Liver (tissue), 9 donors: ENCODE results near the gene SH3BGRL3. TPM values are rescaled to one million over a fixed set of nuclear protein-coding genes. Genes with fewer than 3 reads are reported as not detected.
A peak's percentile ranks its signal among the peaks of the same experiment; 100 is the strongest.
"Not testable (repeated sequence)": the region's sequence is repeated elsewhere in the genome, so short reads cannot be mapped to it uniquely, and the experiment has no call there.

Experiments
- DNase-seq: peaks from one replicate; pipeline ENCODE4 v3.0.0-alpha.2; 2017; ENCODE audit warnings: low spot score
- H3K27ac ChIP-seq, 2 donors: one replicate each; pipeline ENCODE4 v1.7.0; 2013; ENCODE audit warnings: inconsistent platforms in 2 of 2, low read length in 2 of 2, control low read depth in 1 of 2, low read depth in 1 of 2, mild to moderate bottlenecking in 1 of 2
- H3K27me3 ChIP-seq, 4 donors: one replicate each; pipeline versions ENCODE4 v1.6.1 to v1.7.0; 2013; ENCODE audit warnings: low read length in 3 of 4, inconsistent platforms in 1 of 4, mild to moderate bottlenecking in 1 of 4, moderate library complexity in 1 of 4; ENCODE audit not compliant: control insufficient read depth in 4 of 4, insufficient read depth in 4 of 4
- H3K36me3 ChIP-seq, 4 donors: one replicate each; pipeline versions ENCODE4 v1.6.1 to v1.7.0; 2013; ENCODE audit warnings: low read length in 3 of 4, mild to moderate bottlenecking in 3 of 4, low read depth in 1 of 4, moderate library complexity in 1 of 4; ENCODE audit not compliant: control insufficient read depth in 4 of 4, insufficient read depth in 3 of 4
- H3K4me1 ChIP-seq, 4 donors: one replicate each; pipeline versions ENCODE4 v1.6.1 to v1.7.0; 2013; ENCODE audit warnings: low read length in 3 of 4, mild to moderate bottlenecking in 3 of 4, moderate library complexity in 1 of 4; ENCODE audit not compliant: control insufficient read depth in 4 of 4, insufficient read depth in 4 of 4
- H3K4me3 ChIP-seq, 3 donors: one replicate each; pipeline versions ENCODE4 v1.6.1 to v1.7.0; 2013; ENCODE audit warnings: low read length in 3 of 3, control low read depth in 1 of 3, low read depth in 1 of 3, mild to moderate bottlenecking in 1 of 3
- H3K9ac ChIP-seq, 2 donors: one replicate each; pipeline ENCODE4 v1.7.0; 2013; ENCODE audit warnings: low read length in 2 of 2, mild to moderate bottlenecking in 2 of 2, moderate library complexity in 2 of 2, control low read depth in 1 of 2, low read depth in 1 of 2
- H3K9me3 ChIP-seq, 4 donors: one replicate each; pipeline versions ENCODE4 v1.6.1 to v1.7.0; 2013; ENCODE audit warnings: low read length in 3 of 4; ENCODE audit not compliant: control insufficient read depth in 4 of 4
- CTCF ChIP-seq: fragments of 150-350 bp; IDR thresholded peaks from 2 replicates; pipeline ENCODE4 v1.5.1; 2017; ENCODE audit warnings: improper control_type of control experiment, low read depth, low read length; ENCODE audit not compliant: missing input control
- EGR1 ChIP-seq, 2 donors: IDR thresholded peaks; 2 replicates each; pipeline ENCODE4 v1.6.1; 2016 to 2018; ENCODE audit warnings: antibody characterized with exemption in 2 of 2, low read depth in 2 of 2
- FOXA1 ChIP-seq: IDR thresholded peaks from 2 replicates; pipeline ENCODE4 v1.6.1; 2016; ENCODE audit warnings: antibody characterized with exemption
- FOXA2 ChIP-seq: IDR thresholded peaks from 2 replicates; pipeline ENCODE4 v1.6.1; 2016; ENCODE audit warnings: antibody characterized with exemption
- GABPA ChIP-seq, 2 donors: IDR thresholded peaks in 1 of 2; conservative IDR thresholded peaks in 1 of 2; 2 replicates each; pipeline ENCODE4 v1.6.1; 2016; ENCODE audit warnings: antibody characterized with exemption in 2 of 2, mild to moderate bottlenecking in 1 of 2, moderate library complexity in 1 of 2
- HNF4A ChIP-seq, 2 donors: conservative IDR thresholded peaks; 2 replicates each; pipeline ENCODE4 v1.6.1; 2016; ENCODE audit warnings: antibody characterized with exemption in 2 of 2, mild to moderate bottlenecking in 2 of 2
- HNF4G ChIP-seq: IDR thresholded peaks from 2 replicates; pipeline ENCODE4 v1.6.1; 2016; ENCODE audit warnings: antibody characterized with exemption
- JUND ChIP-seq, 2 donors: IDR thresholded peaks; 2 replicates each; pipeline ENCODE4 v1.6.1; 2016; ENCODE audit warnings: antibody characterized with exemption in 2 of 2
- NR2F2 ChIP-seq: IDR thresholded peaks from 2 replicates; pipeline ENCODE4 v1.6.1; 2016; ENCODE audit warnings: antibody characterized with exemption
- RAD21 ChIP-seq, 2 donors: IDR thresholded peaks; 2 replicates each; pipeline ENCODE4 v1.6.1; 2016; ENCODE audit warnings: antibody characterized with exemption in 2 of 2, mild to moderate bottlenecking in 2 of 2
- REST ChIP-seq: IDR thresholded peaks from 2 replicates; pipeline ENCODE4 v1.6.1; 2016; ENCODE audit warnings: antibody characterized with exemption, mild to moderate bottlenecking
- RXRA ChIP-seq, 2 donors: IDR thresholded peaks; 2 replicates each; pipeline ENCODE4 v1.6.1; 2017 to 2018; ENCODE audit warnings: antibody characterized with exemption in 2 of 2, mild to moderate bottlenecking in 1 of 2
- SP1 ChIP-seq: IDR thresholded peaks from 2 replicates; pipeline ENCODE4 v1.6.1; 2018; ENCODE audit warnings: antibody characterized with exemption, mild to moderate bottlenecking
- TAF1 ChIP-seq: conservative IDR thresholded peaks from 2 replicates; pipeline ENCODE4 v1.6.1; 2016; ENCODE audit warnings: antibody characterized with exemption, mild to moderate bottlenecking
- YY1 ChIP-seq: IDR thresholded peaks from 2 replicates; pipeline ENCODE4 v1.6.1; 2016; ENCODE audit warnings: antibody characterized with exemption, mild to moderate bottlenecking
- ZBTB33 ChIP-seq: IDR thresholded peaks from 2 replicates; pipeline ENCODE4 v1.6.1; 2016; ENCODE audit warnings: antibody characterized with exemption
- WGBS: extraction: QIAGEN DNeasy Blood & Tissue Kit; methylation state at CpG from one replicate; pipeline ENCODE4 v1.1.7; 2013; 5-methylcytosine and 5-hydroxymethylcytosine counted together
- polyA plus RNA-seq, 2 donors: library from polyadenylated mRNA; stranded (reverse) in 1 of 2; unstranded in 1 of 2; fragments of 200-250 nt in 1 of 2; fragments of >200 nt in 1 of 2; fragmentation: Nextera tagmentation in 1 of 2; extraction: Ambion mirVana in 1 of 2; gene quantifications; one replicate each; pipeline versions ENCODE4 v1.2.1 to v1.2.3, GENCODE V29; 2013 to 2015
- total RNA-seq, 2 donors: library from RNA; depleted of rRNA; stranded (reverse); fragments of >200 nt; gene quantifications; one replicate each; pipeline ENCODE4 v1.2.3, GENCODE V29; 2014
- TF ChIP-seq, protein P1 (sequence below): IDR thresholded peaks from 2 replicates; pipeline ENCODE4 v1.6.1; 2016; ENCODE audit warnings: antibody characterized with exemption
- donor health status: healthy.
- donor health status: healthy.
- donor health status: healthy.
- donor health status: healthy.
- donor health status: healthy.

SH3BGRL3 gene
- total and polyA plus RNA-seq, 4 donors: 4.5 to 93.2 (median 23.0) TPM

GRCh38 chr1:26306290-26307229 is 26.7 kb downstream of the SH3BGRL3 start, which contains the start of gene UBXN11:
Gene UBXN11, minus strand, starts transcription at chr1:26306636. Its CDS starts 3,753 bp downstream, at chr1:26302883.
- WGBS: 2% methylated on average over 51 of the region's 51 CpGs
- peak within 1 kb of the TSS; percentile 74 to 80 (median 76) for H3K4me3 ChIP-seq
- H3K9ac ChIP-seq: peak within 1 kb of the TSS; percentile 51 to 68
- no peaks in the 10 kb centered on the region for H3K27me3 ChIP-seq
- no peaks in the 10 kb centered on the region for H3K9me3 ChIP-seq
- peak; percentile 87 for DNase-seq
- H3K4me1 ChIP-seq: peaks cover 3 to 14% (median 9%) of the 10 kb centered on the region in 4 donors
- no peaks in the 10 kb centered on the region for H3K36me3 ChIP-seq
- peak within 1 kb of the TSS in 1 of 2 donors; percentile 16 for H3K27ac ChIP-seq
- TF ChIP-seq HNF4A (conservative IDR thresholded peaks at IDR 0.05): no peak
- no peak for TF ChIP-seq EGR1 (IDR thresholded peaks at IDR 0.05; ENCODE audit: low read depth in 2 of 2)
- peak; percentile 26 for TF ChIP-seq SP1
- peak; percentile 98 for TF ChIP-seq YY1

DNA sequence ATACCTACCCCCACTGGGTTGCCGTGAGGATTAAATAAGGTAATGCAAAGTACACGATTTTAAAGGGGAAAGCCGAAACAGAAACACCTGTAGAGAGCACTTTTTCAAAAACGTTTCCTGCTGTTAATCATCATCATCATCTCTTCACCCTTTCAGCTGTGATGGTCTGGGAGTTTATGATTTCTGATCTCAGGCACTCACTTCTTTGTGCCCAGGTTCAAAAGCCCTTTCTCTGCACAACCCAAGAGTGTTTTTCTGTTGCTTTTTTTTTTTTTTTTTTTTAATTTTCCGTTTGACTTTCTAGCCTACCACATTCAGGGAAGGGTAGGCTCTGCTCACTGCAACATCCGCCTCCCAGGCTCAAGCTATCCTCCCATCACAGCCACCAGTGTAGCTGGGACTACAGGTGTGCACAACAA is 27.5 kb downstream of the SH3BGRL3 start:
- H3K27ac ChIP-seq: no peak overlapping the region
- no peak overlapping the region for H3K4me3 ChIP-seq
- H3K4me1 ChIP-seq: peaks cover 3 to 14% (median 9%) of the 10 kb centered on the region in 4 donors
- no peaks in the 10 kb centered on the region for H3K27me3 ChIP-seq
- no peaks in the 10 kb centered on the region for H3K36me3 ChIP-seq
- TF ChIP-seq FOXA2 (no peak), JUND (IDR thresholded peaks at IDR 0.05) (no peak), RAD21 (IDR thresholded peaks at IDR 0.05) (no peak), ZBTB33 (no peak), HNF4G (no peak), EGR1 (IDR thresholded peaks at IDR 0.05; ENCODE audit: low read depth in 2 of 2) (no peak), YY1 (no peak), REST (no peak), TAF1 (no peak), SP1 (no peak), NR2F2 (no peak), RXRA (IDR thresholded peaks at IDR 0.05) (no peak), GABPA (IDR thresholded peaks at IDR 0.05 in 1 of 2, conservative IDR thresholded peaks at IDR 0.05 in 1 of 2) (no peak), CTCF (no peak), FOXA1 (no peak), HNF4A (conservative IDR thresholded peaks at IDR 0.05) (no peak)
- TF ChIP-seq, protein P1, sequence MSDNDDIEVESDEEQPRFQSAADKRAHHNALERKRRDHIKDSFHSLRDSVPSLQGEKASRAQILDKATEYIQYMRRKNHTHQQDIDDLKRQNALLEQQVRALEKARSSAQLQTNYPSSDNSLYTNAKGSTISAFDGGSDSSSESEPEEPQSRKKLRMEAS: no peak
- no peak for DNase-seq
- WGBS: 44% methylated on average over 6 of the region's 6 CpGs
- H3K9me3 ChIP-seq: no peaks in the 10 kb centered on the region
- peak overlapping the region in 1 of 2 donors; percentile 51 for H3K9ac ChIP-seq

DNA sequence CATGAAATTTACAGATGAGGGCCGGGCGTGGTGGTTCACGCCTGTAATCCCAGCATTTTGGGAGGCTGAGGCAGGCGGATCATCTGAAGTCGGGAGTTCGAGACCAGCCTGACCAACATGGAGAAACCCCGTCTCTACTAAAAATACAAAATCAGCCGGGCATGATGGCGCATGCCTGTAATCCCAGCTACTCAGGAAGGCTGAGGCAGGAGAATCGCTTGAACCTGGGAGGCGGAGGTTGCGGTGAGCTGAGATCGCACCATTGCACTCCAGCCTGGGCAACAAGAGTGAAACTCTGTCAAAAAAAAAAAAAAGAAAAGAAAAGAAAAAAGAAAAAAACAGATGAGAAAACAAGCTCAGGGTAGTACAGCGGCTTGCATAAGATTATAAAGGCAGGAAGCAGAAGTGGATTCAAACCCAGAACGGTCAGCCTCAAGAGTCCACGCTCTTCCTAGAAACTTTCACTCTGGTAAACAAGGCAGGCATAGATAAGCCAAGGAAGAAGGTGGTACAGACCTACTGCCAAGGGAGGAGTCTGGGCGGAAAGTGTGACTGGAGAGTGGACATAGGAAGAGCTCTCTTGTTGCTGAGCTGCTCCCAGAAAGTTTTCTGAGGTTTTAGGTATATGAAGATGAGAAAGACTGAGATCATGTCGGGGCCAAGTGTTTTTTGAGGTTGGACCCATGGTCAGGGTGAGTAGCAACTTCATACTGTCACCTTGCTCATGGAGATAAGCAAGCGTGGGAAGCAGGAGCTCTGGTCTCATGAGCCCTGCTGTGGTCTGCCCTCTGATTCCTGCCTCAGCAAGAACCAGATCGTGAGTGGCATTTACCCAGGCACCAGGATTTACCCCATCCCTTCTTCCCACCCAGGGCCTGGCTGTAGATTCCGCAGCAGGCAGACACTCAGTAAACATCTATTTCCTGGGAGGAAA is 28.3 kb downstream of the SH3BGRL3 start:
- not testable (repeated sequence) for H3K9me3 ChIP-seq, H3K4me3 ChIP-seq, H3K27ac ChIP-seq, DNase-seq, H3K27me3 ChIP-seq, H3K9ac ChIP-seq, H3K36me3 ChIP-seq
- H3K4me1 ChIP-seq: peaks cover 1 to 14% (median 9%) of the 10 kb centered on the region in 4 donors
- WGBS: 83% methylated on average over 21 of the region's 21 CpGs
